ENCODE data around the gene PLEKHA8. TPM values are rescaled to one million over a fixed set of nuclear protein-coding genes. Genes with fewer than 3 reads are reported as not detected.

The PLEKHA8 gene
- total and polyA plus RNA-seq, 10 of the 15 experiments (the other 5 are each of a cell fraction or from before 2014, with no cell fraction given) = 1.1 to 13.2 (median 5.7) TPM

- no peak overlapping the region for H2AFZ ChIP-seq (ENCODE audit: control insufficient read depth, low read depth, low read length)
- no peak overlapping the region for H3K4me3 ChIP-seq
- in situ Hi-C loops (cut with MboI) = no loop called here
- WGBS (ENCODE audit: insufficient coverage, insufficient replicate concordance, low lambda C conversion rate, missing lambda C conversion rate) = 1% methylated on average over 3 of the region's 3 CpGs
- no TSS peak for BruUV-seq (replicated peaks)
- no peak overlapping the region for H3K4me2 ChIP-seq (ENCODE audit: control insufficient read depth, insufficient read depth)
- H3K9ac ChIP-seq (ENCODE audit: control insufficient read depth, insufficient read depth, low read length) = no peak overlapping the region
- DNase-seq (ENCODE audit: low read depth, low spot score) (no peak), ATAC-seq (no peak), FAIRE-seq (no peak)
- no peaks in the 10 kb centered on the region; the same call in 2 of the 3 replicates for H3K9me3 ChIP-seq (replicated peaks; ENCODE audit: control insufficient read depth, insufficient read depth, low read length)
- SMC1A ChIA-PET (ENCODE audit: uncharacterized antibody, unreplicated experiment) = no interaction called here
- POLR2A ChIA-PET = no interaction called here
- H3K79me2 ChIP-seq (ENCODE audit: control insufficient read depth, insufficient read depth, low read length) = no peaks in the 10 kb centered on the region
- H3K4me1 ChIP-seq (ENCODE audit: control insufficient read depth, insufficient read depth, low read length) = no peaks in the 10 kb centered on the region
- no peak for TF ChIP-seq SUZ12 (IDR thresholded peaks at IDR 0.05; ENCODE audit: unreplicated experiment)
- H4K20me1 ChIP-seq (ENCODE audit: control insufficient read depth, insufficient read depth) = no peaks in the 10 kb centered on the region
- intact Hi-C loops (cut with micrococcal nuclease; ENCODE audit: unreplicated experiment) = no loop called here
- no peaks in the 10 kb centered on the region for H3K36me3 ChIP-seq (ENCODE audit: control insufficient read depth in 2 of 2, insufficient read depth in 2 of 2, low read length in 1 of 2)
- H3K27me3 ChIP-seq (replicated peaks in 1 of 2; ENCODE audit: control insufficient read depth in 2 of 2, insufficient read depth in 2 of 2, low read length in 1 of 2) = no peaks in the 10 kb centered on the region
- CTCF ChIA-PET = interaction anchor here (1.6 kb wide), 1 partner anchor 9 kb away, joined by 4 read pairs; no protein-coding TSS in a partner anchor
- H3K27ac ChIP-seq (ENCODE audit: control insufficient read depth, insufficient read depth) = no peak overlapping the region
- RAD21 ChIA-PET (ENCODE audit: unreplicated experiment) = no interaction called here
Measured at GRCh38 chr7:30114536-30115238, 86.5 kb downstream of the PLEKHA8 start.

- RAD21 ChIA-PET (ENCODE audit: unreplicated experiment) = no interaction called here
- Histone ChIP-seq H3K36me3 (ENCODE audit: control insufficient read depth in 2 of 2, insufficient read depth in 2 of 2, low read length in 1 of 2) (no peaks in the 10 kb centered on the region), H3K27ac (ENCODE audit: control insufficient read depth, insufficient read depth) (no peak overlapping the region), H3K9me3 (replicated peaks; ENCODE audit: control insufficient read depth, insufficient read depth, low read length) (no peaks in the 10 kb centered on the region; the same call in 1 of the 3 replicates), H3K4me1 (ENCODE audit: control insufficient read depth, insufficient read depth, low read length) (no peaks in the 10 kb centered on the region), H3K4me3 (no peak overlapping the region), H3K4me2 (ENCODE audit: control insufficient read depth, insufficient read depth) (no peak overlapping the region), H3K9ac (ENCODE audit: control insufficient read depth, insufficient read depth, low read length) (no peak overlapping the region), H3K79me2 (ENCODE audit: control insufficient read depth, insufficient read depth, low read length) (no peaks in the 10 kb centered on the region), H4K20me1 (ENCODE audit: control insufficient read depth, insufficient read depth) (no peaks in the 10 kb centered on the region), H3K27me3 (replicated peaks in 1 of 2; ENCODE audit: control insufficient read depth in 2 of 2, insufficient read depth in 2 of 2, low read length in 1 of 2) (no peaks in the 10 kb centered on the region), H2AFZ (ENCODE audit: control insufficient read depth, low read depth, low read length) (no peak overlapping the region)
- intact Hi-C loops (cut with micrococcal nuclease; ENCODE audit: unreplicated experiment) (no loop called here), in situ Hi-C loops (cut with MboI) (no loop called here)
- POLR2A ChIA-PET = no interaction called here
- WGBS (ENCODE audit: insufficient coverage, insufficient replicate concordance, low lambda C conversion rate, missing lambda C conversion rate) = 94% methylated on average over 34 of the region's 34 CpGs
- BruUV-seq (replicated peaks) = no TSS peak
- SMC1A ChIA-PET (ENCODE audit: uncharacterized antibody, unreplicated experiment) = no interaction called here
- ATAC-seq (no peak), FAIRE-seq (no peak), DNase-seq (ENCODE audit: low read depth, low spot score) (no peak)
- TF ChIP-seq ATF7 (IDR thresholded peaks at IDR 0.05; ENCODE audit: low read depth) (no peak), PRDM15 (CRISPR knock-in tag; IDR thresholded peaks at IDR 0.05) (no peak), ELK1 (IDR thresholded peaks at IDR 0.05; ENCODE audit: low read depth, low read length) (no peak), SMAD5 (IDR thresholded peaks at IDR 0.05; ENCODE audit: low read depth) (no peak), EZH2 (IDR thresholded peaks at IDR 0.05; ENCODE audit: borderline replicate concordance, control insufficient read depth, low read depth, low read length) (no peak), HCFC1 (IDR thresholded peaks at IDR 0.05; ENCODE audit: low read length) (no peak), TARDBP (IDR thresholded peaks at IDR 0.05; ENCODE audit: borderline replicate concordance) (no peak), KAT2A (conservative IDR thresholded peaks at IDR 0.05; ENCODE audit: control insufficient read depth, low read depth, low read length) (no peak), CHD2 (IDR thresholded peaks at IDR 0.05; ENCODE audit: borderline replicate concordance, low read depth, low read length) (no peak), IKZF1 (conservative IDR thresholded peaks at IDR 0.05) (no peak), ZNF207 (IDR thresholded peaks at IDR 0.05; ENCODE audit: borderline replicate concordance) (no peak)
- CTCF ChIA-PET = no interaction called here
Measured at GRCh38 chr7:30115709-30116297, 87.6 kb downstream of the PLEKHA8 start.
